Fibroblast of lung (primary cell): ENCODE data around the gene FLACC1.

Experiments used
- EZH2 ChIP-seq: IDR thresholded peaks from 2 replicates; pipeline ENCODE4 v1.5.1; 2012; ENCODE audit warnings: low read length, control low read depth, mild to moderate bottlenecking; ENCODE audit errors: missing control alignments
- TF ChIP-seq, protein P1 (sequence below), 2 donors: IDR thresholded peaks in 1 of 2; conservative IDR thresholded peaks in 1 of 2; 1 replicate in 1 of 2; 2 replicates in 1 of 2; pipeline ENCODE4 v1.5.1; 2011 to 2012; ENCODE audit warnings: low read length in 2 of 2, control low read depth in 1 of 2, inconsistent platforms in 1 of 2, low read depth in 1 of 2, mild to moderate bottlenecking in 1 of 2

DNA sequence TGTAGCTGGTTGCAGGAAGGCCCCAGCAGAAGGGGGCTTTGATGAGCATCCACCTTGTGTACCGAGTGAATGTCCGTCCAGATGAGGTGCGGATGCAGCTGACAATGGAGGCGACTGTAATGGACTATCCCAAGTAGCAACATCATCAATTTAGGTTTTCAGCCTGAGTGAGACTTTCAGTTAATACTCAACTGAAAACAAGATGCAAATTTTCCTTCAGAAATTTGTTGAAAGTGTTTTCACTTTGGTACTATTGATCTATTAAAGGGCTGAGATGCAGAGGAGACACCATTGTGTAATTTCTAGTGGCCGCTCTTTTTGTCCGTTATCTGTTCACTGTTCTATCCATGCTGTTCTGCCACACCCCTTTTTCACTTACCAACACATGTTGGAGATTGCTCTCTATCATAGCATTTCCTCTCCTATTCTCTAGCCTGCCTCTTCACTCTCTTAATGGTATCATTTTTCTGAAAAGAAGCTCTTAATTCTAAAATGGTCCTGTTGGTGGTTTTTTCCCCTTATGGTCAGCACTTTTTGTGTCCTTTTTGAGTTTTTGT lies 108.8 kb downstream of the FLACC1 start:
- TF ChIP-seq, protein P1, sequence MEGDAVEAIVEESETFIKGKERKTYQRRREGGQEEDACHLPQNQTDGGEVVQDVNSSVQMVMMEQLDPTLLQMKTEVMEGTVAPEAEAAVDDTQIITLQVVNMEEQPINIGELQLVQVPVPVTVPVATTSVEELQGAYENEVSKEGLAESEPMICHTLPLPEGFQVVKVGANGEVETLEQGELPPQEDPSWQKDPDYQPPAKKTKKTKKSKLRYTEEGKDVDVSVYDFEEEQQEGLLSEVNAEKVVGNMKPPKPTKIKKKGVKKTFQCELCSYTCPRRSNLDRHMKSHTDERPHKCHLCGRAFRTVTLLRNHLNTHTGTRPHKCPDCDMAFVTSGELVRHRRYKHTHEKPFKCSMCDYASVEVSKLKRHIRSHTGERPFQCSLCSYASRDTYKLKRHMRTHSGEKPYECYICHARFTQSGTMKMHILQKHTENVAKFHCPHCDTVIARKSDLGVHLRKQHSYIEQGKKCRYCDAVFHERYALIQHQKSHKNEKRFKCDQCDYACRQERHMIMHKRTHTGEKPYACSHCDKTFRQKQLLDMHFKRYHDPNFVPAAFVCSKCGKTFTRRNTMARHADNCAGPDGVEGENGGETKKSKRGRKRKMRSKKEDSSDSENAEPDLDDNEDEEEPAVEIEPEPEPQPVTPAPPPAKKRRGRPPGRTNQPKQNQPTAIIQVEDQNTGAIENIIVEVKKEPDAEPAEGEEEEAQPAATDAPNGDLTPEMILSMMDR (conservative IDR thresholded peaks at IDR 0.05 in 1 of 2, IDR thresholded peaks at IDR 0.05 in 1 of 2; ENCODE audit: low read depth in 1 of 2, low read length in 2 of 2): no peak
- no peak for TF ChIP-seq EZH2
